Muscle of leg (tissue), 16 donors: ENCODE measurements around the gene LRIG1. TPM values are rescaled to one million over a fixed set of nuclear protein-coding genes. Genes with fewer than 3 reads are reported as not detected.

Experiments used
- DNase-seq: peaks from one replicate; pipeline ENCODE4 v3.0.0; 2013
- H3K27ac ChIP-seq: one replicate; pipeline ENCODE4 v1.5.1; 2013; ENCODE audit warnings: mild to moderate bottlenecking, low read length, control low read depth
- H3K27me3 ChIP-seq: one replicate; pipeline ENCODE4 v1.6.1; 2013; ENCODE audit warnings: low read length; ENCODE audit not compliant: control insufficient read depth, insufficient read depth
- H3K36me3 ChIP-seq: one replicate; pipeline ENCODE4 v1.6.1; 2013; ENCODE audit warnings: low read length; ENCODE audit not compliant: control insufficient read depth, insufficient read depth
- H3K4me1 ChIP-seq: one replicate; pipeline ENCODE4 v1.6.1; 2013; ENCODE audit warnings: low read length; ENCODE audit not compliant: control insufficient read depth, insufficient read depth
- H3K4me3 ChIP-seq: one replicate; pipeline ENCODE4 v1.5.1; 2013; ENCODE audit warnings: low read length, control low read depth
- H3K9me3 ChIP-seq: replicated peaks from 2 replicates; pipeline ENCODE4 v1.6.1; 2013; ENCODE audit warnings: low read depth, low read length; ENCODE audit not compliant: control insufficient read depth
- WGBS: methylation state at CpG from one replicate; pipeline ENCODE4 v1.1.5; 2013; ENCODE audit warnings: missing lambda C conversion rate; ENCODE audit not compliant: insufficient coverage; 5-methylcytosine and 5-hydroxymethylcytosine counted together
- long read RNA-seq, 11 donors: transcript quantifications; one replicate each; lab custom pipeline, GENCODE V29; 2026
- polyA plus RNA-seq, 8 donors: library from polyadenylated mRNA; unstranded; fragments of 120-200 nt; gene quantifications; one replicate each; pipeline versions ENCODE4 v1.2.1 to v1.2.3, GENCODE V29; 2013; ENCODE audit warnings: inconsistent platforms in 1 of 8, low replicate concordance in 1 of 8; ENCODE audit not compliant: insufficient read length in 8 of 8, insufficient read depth in 1 of 8
- total RNA-seq: library from RNA; stranded (reverse); fragments of 120-200 nt; gene quantifications from one replicate; pipeline ENCODE4 v1.2.4, GENCODE V29; 2013

The LRIG1 gene
- 79.6 TPM for total RNA-seq
- 100 to 1,000 TPM in 5 of 8 donors, 10 to 100 TPM in 3; 89.4 to 127 (median 107) TPM for polyA plus RNA-seq
- long read RNA-seq, donor 1, full-length matches to known transcripts, result 3 of 3 reads
- long read RNA-seq, donor 1, partial matches to known transcripts, result 0 of 3 reads
- long read RNA-seq, donor 1, other reads (novel, unspliced or antisense), result 0 of 3 reads
- long read RNA-seq, donor 2, result 0 reads
- long read RNA-seq, donor 3, full-length matches to known transcripts, result 16 of 41 reads
- long read RNA-seq, donor 3, partial matches to known transcripts, result 25 of 41 reads
- long read RNA-seq, donor 3, other reads (novel, unspliced or antisense), result 0 of 41 reads
- long read RNA-seq, donor 4, full-length matches to known transcripts, result 6 of 23 reads
- long read RNA-seq, donor 4, partial matches to known transcripts, result 17 of 23 reads
- long read RNA-seq, donor 4, other reads (novel, unspliced or antisense), result 0 of 23 reads
- long read RNA-seq, donor 5, full-length matches to known transcripts, result 13 of 63 reads
- long read RNA-seq, donor 5, partial matches to known transcripts, result 50 of 63 reads
- long read RNA-seq, donor 5, other reads (novel, unspliced or antisense), result 0 of 63 reads
- long read RNA-seq, donor 6, full-length matches to known transcripts, result 7 of 19 reads
- long read RNA-seq, donor 6, partial matches to known transcripts, result 12 of 19 reads
- long read RNA-seq, donor 6, other reads (novel, unspliced or antisense), result 0 of 19 reads
- long read RNA-seq, donor 7, full-length matches to known transcripts, result 2 of 12 reads
- long read RNA-seq, donor 7, partial matches to known transcripts, result 10 of 12 reads
- long read RNA-seq, donor 7, other reads (novel, unspliced or antisense), result 0 of 12 reads
- long read RNA-seq, donor 8, result 0 reads
- long read RNA-seq, donor 9, full-length matches to known transcripts, result 1 of 1 reads
- long read RNA-seq, donor 9, partial matches to known transcripts, result 0 of 1 reads
- long read RNA-seq, donor 9, other reads (novel, unspliced or antisense), result 0 of 1 reads
- long read RNA-seq, donor 10, full-length matches to known transcripts, result 1 of 1 reads
- long read RNA-seq, donor 10, partial matches to known transcripts, result 0 of 1 reads
- long read RNA-seq, donor 10, other reads (novel, unspliced or antisense), result 0 of 1 reads
- long read RNA-seq, donor 11, full-length matches to known transcripts, result 7 of 12 reads
- long read RNA-seq, donor 11, partial matches to known transcripts, result 5 of 12 reads
- long read RNA-seq, donor 11, other reads (novel, unspliced or antisense), result 0 of 12 reads

- H3K27ac ChIP-seq, result peak within 1 kb of the TSS; percentile 84
- H3K4me3 ChIP-seq, result peak within 1 kb of the TSS; percentile 81
- no peaks in the 10 kb centered on the region for H3K36me3 ChIP-seq
- H3K4me1 ChIP-seq, result peaks cover 12% of the 10 kb centered on the region
- under 1% methylated on average over 94 of the region's 109 CpGs for WGBS
- H3K27me3 ChIP-seq, result peaks cover 2% of the 10 kb centered on the region
- DNase-seq, result peak; percentile 99
- no peaks in the 10 kb centered on the region for H3K9me3 ChIP-seq
Observed at GRCh38 chr3:66500576-66501482, at the start of gene LRIG1. LRIG1 (minus strand) TSS chr3:66501022; CDS start chr3:66500407, 615 bp downstream.

DNA sequence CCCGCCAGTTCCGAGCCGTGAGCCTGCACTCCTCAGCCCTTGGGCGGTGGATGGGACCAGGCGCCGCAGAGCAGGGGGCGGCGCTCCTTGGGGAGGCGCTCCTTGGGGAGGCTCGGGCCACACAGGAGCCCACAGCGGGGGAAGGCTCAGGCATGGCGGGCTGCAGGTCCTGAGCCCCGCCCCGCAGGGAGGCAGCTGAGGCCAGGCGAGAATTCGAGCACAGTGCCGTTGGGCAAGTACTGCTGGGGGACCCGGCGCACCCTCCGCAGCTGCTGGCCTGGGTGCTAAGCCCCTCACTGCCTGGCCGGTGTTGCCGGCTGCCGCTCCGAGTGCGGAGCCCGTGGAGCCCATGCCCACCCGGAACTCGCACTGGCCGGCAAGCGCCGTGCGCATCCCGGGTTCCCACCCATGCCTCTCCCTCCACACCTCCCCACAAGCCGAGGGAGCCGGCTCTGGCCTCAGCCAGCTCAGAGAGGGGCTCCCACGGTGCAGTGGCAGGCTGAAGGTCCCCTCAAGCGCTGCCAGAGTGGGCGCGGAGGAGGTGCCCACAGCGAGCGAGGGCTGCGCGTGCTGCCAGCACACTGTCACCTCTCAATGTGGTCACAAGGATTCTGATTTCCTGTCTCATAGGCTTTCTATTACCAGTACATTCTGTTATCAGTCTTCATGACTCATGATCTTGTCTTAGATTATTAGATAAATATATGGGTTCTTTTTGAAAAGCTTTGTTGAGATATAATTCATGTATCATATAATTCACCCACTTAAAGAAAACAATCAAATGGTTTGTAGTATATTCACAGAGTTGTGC, 44.0 kb upstream of the LRIG1 start:
- no peak overlapping the region for H3K4me3 ChIP-seq
- no peaks in the 10 kb centered on the region for H3K4me1 ChIP-seq
- H3K9me3 ChIP-seq, result no peaks in the 10 kb centered on the region
- no peak overlapping the region for H3K27ac ChIP-seq
- H3K27me3 ChIP-seq, result no peaks in the 10 kb centered on the region
- no peaks in the 10 kb centered on the region for H3K36me3 ChIP-seq
- 94% methylated on average over 39 of the region's 43 CpGs for WGBS
- DNase-seq, result no peak

DNA sequence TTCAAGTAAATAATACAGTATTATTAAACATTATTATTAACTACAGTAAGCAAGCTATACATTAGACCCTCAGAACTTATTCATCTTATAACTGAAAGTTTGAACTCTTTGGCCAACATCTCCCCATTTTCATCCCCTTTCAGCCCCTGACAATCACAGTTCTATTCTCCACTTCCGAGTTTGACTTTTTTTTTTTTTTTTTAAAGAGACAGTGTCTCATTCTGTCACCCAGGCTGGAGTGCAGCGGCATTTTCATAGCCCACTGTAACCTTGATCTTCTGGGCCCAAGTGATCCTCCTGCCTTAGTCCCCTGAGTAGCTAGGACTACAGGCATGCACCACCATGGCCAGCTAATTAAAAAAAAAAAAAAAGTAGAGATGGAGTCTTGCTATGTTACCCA, 41.3 kb upstream of the LRIG1 start:
- H3K27ac ChIP-seq, result no peak overlapping the region
- no peaks in the 10 kb centered on the region for H3K9me3 ChIP-seq
- 20% methylated on average over 1 of the region's 2 CpGs for whole genome bisulfite sequencing
- peaks cover 5% of the 10 kb centered on the region for H3K4me1 ChIP-seq
- DNase-seq, result no peak
- no peaks in the 10 kb centered on the region for H3K36me3 ChIP-seq
- H3K27me3 ChIP-seq, result no peaks in the 10 kb centered on the region
- H3K4me3 ChIP-seq, result no peak overlapping the region

DNA sequence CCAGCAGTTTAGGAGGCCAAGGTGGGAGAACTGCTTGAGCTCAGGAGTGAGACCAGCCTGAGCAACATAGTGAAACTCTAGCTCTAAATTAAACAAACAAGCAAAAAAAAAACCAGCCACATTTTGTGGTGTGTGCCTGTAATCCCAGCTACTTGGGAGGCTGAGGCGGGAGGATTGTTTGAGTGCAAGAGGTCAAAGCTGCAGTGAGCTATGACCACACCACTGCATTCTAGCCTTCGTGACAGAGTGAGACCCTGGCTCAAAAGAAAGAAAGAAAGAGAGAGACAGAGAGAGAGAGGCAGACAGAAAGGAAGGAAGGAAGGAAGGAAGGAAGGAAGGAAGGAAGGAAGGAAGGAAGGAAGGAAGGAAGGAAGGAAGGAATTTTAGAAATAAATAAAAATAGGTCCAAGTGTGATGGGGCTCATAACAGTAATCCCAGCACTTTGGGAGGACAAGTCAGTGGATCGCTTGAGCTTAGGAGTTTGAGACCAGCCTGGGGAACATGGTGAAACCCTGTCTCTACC, 38.7 kb upstream of the LRIG1 start:
- Histone ChIP-seq H3K27ac (no peak overlapping the region), H3K9me3 (no peaks in the 10 kb centered on the region), H3K36me3 (no peaks in the 10 kb centered on the region), H3K4me1 (peaks cover 5% of the 10 kb centered on the region), H3K27me3 (no peaks in the 10 kb centered on the region), H3K4me3 (no peak overlapping the region)
- DNase-seq, result no peak
- 100% methylated on average over 1 of the region's 3 CpGs for WGBS

- Histone ChIP-seq H3K27me3 (no peaks in the 10 kb centered on the region), H3K27ac (no peak overlapping the region), H3K9me3 (no peaks in the 10 kb centered on the region), H3K4me3 (no peak overlapping the region), H3K4me1 (peaks cover 5% of the 10 kb centered on the region), H3K36me3 (no peaks in the 10 kb centered on the region)
- no peak for DNase-seq
Observed at GRCh38 chr3:66538390-66538789, 37.6 kb upstream of the LRIG1 start.

- H3K27ac ChIP-seq, result no peak overlapping the region
- H3K36me3 ChIP-seq, result no peaks in the 10 kb centered on the region
- no peaks in the 10 kb centered on the region for H3K27me3 ChIP-seq
- H3K4me1 ChIP-seq, result peaks cover 5% of the 10 kb centered on the region
- no peaks in the 10 kb centered on the region for H3K9me3 ChIP-seq
- no peak overlapping the region for H3K4me3 ChIP-seq
- 67% methylated on average over 7 of the region's 7 CpGs for WGBS
- DNase-seq, result no peak
Observed at GRCh38 chr3:66537735-66538134, 36.9 kb upstream of the LRIG1 start.

DNA sequence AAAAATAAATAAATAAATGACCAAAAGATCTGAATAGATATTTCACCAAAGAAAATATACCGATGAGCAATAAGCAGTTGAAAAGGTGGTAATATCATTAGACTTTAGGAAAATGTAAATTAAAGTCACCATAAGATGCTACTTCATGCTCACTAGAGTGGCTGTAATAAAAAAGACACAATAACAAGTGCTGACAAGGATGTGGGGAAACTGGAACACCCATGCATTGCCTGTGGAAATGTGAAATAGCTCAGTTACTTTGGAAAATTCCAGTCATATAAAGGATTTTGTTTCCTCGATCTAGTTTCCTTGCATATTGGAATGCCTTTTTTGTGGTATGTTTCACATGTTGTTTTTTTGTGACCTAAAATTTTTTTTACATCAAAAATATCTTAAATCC, 36.0 kb upstream of the LRIG1 start:
- H3K9me3 ChIP-seq, result no peaks in the 10 kb centered on the region
- peaks cover 5% of the 10 kb centered on the region for H3K4me1 ChIP-seq
- H3K36me3 ChIP-seq, result no peaks in the 10 kb centered on the region
- H3K27me3 ChIP-seq, result no peaks in the 10 kb centered on the region
- DNase-seq, result no peak
- no CpG with 5 or more reads among the region's 2 CpGs for WGBS
- H3K27ac ChIP-seq, result no peak overlapping the region
- no peak overlapping the region for H3K4me3 ChIP-seq

GRCh38 chr3:66534304-66534845, 33.6 kb upstream of the LRIG1 start:
- WGBS, result no CpG with 5 or more reads among the region's 6 CpGs

More at GRCh38 chr3:66534304-66534845, 33.6 kb upstream of the LRIG1 start:
- no peaks in the 10 kb centered on the region for H3K9me3 ChIP-seq
- H3K4me3 ChIP-seq, result no peak overlapping the region
- peaks cover 5% of the 10 kb centered on the region for H3K4me1 ChIP-seq
- H3K27me3 ChIP-seq, result no peaks in the 10 kb centered on the region
- H3K36me3 ChIP-seq, result no peaks in the 10 kb centered on the region
- no peak for DNase-seq
- no peak overlapping the region for H3K27ac ChIP-seq
